Erythroblast (primary cell): ENCODE measurements around the gene TAB3.

Source experiments
- DNase-seq, 2 experiments: peaks; one replicate each; lab custom pipeline; 2025; lab: John Stamatoyannopoulos, UW
- GATA1 ChIP-seq: IDR thresholded peaks from 2 replicates; pipeline ENCODE4 v1.6.1; 2011; ENCODE audit warnings: low read depth, mild to moderate bottlenecking, control low read depth, low read length, moderate library complexity
- POLR2A ChIP-seq: IDR thresholded peaks from 2 replicates; pipeline ENCODE4 v1.6.1; 2011; ENCODE audit warnings: mild to moderate bottlenecking, low read length

The TAB3 gene

GRCh38 chrX:30889147-30890140 is at the start of gene TAB3:
Gene TAB3 (minus strand): TSS chrX:30889254. CDS start chrX:30859588, 29,666 bp downstream.
- peak; percentile 96 to 97 for DNase-seq
- TF ChIP-seq POLR2A = peak; percentile 66
- no peak for TF ChIP-seq GATA1

DNA sequence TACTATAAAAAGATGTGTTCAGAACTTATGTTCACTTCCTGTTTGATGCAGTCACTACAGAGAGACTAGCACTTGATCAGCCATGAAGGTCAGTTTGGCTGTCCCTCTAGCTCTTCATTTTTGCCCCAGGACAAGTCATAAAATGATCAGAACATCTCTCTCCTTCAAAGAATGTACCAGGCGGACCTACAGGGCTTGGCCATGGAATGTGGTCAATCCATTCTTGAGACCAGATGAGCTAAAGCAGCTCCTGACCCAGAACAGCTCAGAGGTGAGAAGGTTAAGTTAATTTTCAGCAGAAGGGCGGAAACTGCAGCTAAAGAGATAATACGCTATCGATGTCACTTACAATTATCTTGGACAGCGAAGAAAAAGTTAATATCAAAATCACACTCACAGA is 49.2 kb upstream of the TAB3 start:
- TF ChIP-seq POLR2A = no peak
- no peak for TF ChIP-seq GATA1
- no peak for DNase-seq

DNA sequence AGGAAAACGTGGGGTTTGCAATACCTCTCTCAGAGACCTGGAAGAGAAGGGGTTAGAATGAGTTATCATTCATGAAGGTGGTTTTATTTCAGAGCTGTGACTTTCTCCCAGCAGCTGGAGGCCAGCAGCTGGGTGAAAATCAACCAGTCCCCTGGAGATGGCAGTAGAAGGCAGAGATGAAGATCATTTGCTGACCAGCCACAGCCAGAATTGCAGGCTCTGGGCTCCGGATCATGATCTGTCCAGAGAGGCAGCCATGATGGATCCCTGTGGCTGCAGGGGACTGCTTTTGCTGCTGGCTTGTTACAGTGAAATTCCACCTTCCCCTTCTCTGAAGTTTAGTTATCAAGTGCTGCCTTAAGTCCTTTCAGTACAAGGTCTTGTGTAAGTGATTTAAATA is 46.9 kb upstream of the TAB3 start:
- DNase-seq = peak; percentile 5 to 20
- TF ChIP-seq POLR2A = no peak
- no peak for TF ChIP-seq GATA1

- no peak for DNase-seq
- no peak for TF ChIP-seq POLR2A
- TF ChIP-seq GATA1 = no peak
Measured at GRCh38 chrX:30931920-30932319, 42.9 kb upstream of the TAB3 start.

DNA sequence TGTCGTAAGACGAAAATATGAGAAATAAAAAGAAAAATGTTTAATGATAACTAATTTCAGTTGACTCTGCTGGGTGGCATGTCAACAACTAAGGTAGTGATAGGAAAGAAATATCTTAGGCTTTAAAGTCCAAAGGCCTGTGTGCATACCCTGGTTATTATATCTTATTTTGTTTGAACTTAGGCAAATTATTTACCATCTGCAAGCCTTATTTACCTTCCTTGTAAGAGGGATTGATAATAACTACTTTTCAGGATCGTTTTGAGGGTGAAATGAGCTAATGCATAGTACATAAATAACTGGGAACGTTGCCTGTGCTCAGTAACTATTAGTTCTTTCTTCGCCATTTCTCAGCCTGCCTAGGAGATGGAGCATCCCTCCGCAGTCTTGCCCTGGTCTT is 41.6 kb upstream of the TAB3 start:
- no peak for TF ChIP-seq GATA1
- no peak for TF ChIP-seq POLR2A
- no peak for DNase-seq

GRCh38 chrX:30930143-30930542 is 41.1 kb upstream of the TAB3 start:
- DNase-seq = no peak
- no peak for TF ChIP-seq POLR2A

DNA sequence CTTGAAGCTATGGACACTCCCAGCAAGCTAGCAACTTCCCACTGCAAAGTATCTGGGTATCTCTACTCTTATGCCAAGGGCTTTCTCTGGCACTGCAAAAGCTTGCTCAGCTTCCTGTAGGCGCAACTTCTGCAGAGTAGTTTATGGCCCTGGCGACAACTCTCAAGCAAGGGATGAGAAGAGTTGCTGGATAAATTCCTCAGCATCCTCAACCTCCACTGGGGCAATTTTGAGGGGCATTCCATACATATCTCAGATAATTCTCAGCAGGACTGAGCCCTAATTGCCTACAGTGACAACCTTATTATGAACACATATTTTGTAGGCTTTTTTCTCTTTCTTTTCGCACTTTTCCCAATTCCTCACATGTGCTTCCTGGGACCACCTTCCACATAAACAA is 31.2 kb upstream of the TAB3 start:
- TF ChIP-seq GATA1 = no peak
- no peak for TF ChIP-seq POLR2A
- no peak for DNase-seq

- TF ChIP-seq GATA1 = no peak
- TF ChIP-seq POLR2A = no peak
- DNase-seq = no peak
Measured at GRCh38 chrX:30918480-30918879, 29.4 kb upstream of the TAB3 start.

GRCh38 chrX:30913492-30913891 is 24.4 kb upstream of the TAB3 start:
- TF ChIP-seq POLR2A = no peak
- no peak for TF ChIP-seq GATA1
- peak in 1 of 2 experiments; percentile 28 for DNase-seq

DNA sequence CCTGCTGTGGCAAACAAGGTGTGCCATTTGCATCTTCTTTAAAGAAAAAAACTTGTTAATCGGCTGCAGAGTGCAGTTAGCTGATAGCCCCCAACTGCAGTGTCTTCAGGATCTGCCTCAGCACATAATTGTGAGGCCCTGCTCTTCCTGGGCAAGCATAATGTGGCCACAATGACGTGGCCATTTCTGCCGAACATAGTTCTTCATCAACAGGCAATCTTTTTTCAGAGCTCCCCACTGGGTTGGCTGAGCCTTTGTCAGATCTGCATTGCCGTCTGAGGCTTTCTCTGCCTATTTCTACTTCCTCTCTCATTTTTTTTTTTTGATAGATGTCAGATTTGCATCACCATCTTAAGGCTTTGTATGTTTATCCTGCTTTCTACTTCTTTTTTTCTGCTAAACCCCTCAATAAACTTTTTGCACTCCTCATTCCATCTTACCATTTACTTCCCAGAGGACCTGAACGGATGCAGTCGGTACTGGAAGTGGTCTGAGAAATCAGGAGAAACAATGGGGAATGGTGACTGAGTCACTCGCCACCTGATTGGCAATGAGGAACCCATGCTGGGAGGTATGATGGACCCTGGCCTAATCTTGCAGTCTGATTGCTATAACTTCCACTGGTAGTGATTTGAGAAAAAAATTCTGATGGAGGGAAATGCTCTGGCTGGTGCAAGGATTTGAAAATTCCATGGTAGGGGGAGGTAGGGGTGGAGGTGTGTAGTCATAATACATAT is 21.2 kb upstream of the TAB3 start:
- no peak for TF ChIP-seq POLR2A
- TF ChIP-seq GATA1 = no peak
- peak; percentile 42 to 65 for DNase-seq

- no peak for DNase-seq
- TF ChIP-seq GATA1 (no peak), POLR2A (no peak)
Measured at GRCh38 chrX:30906726-30907125, 17.7 kb upstream of the TAB3 start.

DNA sequence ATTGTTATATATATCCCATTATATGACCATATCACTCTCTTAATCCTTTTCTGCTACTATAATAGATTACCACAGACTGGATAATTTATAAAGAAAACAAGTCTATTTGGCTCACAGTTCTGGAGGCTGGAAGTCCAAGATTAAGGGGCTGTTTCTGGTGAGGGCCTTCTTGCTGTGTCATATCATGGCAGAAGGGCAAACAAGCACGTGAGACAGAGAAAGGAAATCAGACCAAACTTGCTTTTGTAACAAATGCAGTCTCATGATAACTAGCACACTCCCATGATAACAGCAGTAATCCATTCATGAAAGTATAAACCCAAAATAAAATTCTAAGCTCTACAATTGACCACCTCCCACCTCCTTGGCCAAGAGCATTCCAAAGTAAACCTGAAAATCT is 16.3 kb upstream of the TAB3 start:
- TF ChIP-seq POLR2A = no peak
- TF ChIP-seq GATA1 = no peak
- peak in 1 of 2 experiments; percentile 37 for DNase-seq

DNA sequence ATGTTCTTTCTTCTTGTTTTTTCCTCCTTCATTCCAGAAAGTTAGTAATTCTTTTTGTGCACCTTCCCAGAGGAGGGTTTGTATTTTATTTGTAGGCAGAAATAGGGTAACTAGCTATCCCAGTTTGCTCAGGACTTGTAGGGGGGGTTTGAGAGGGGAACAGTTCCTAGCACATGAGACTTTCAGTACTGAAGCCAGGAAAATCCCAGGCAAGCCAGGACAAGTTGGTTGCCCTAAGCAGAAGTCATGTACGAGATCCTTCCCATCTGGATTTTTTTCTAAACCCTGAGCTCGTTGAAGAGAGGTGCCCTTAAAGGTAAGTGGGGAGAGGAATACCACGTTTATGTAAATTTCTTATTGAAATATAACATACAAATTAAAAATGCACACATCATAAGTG is 15.6 kb upstream of the TAB3 start:
- no peak for TF ChIP-seq GATA1
- DNase-seq = no peak

GRCh38 chrX:30904186-30904585 is 15.1 kb upstream of the TAB3 start:
- no peak for DNase-seq
- TF ChIP-seq GATA1 = no peak
- no peak for TF ChIP-seq POLR2A

- no peak for DNase-seq
- TF ChIP-seq GATA1 (no peak), POLR2A (no peak)
Measured at GRCh38 chrX:30900227-30900626, 11.2 kb upstream of the TAB3 start.

GRCh38 chrX:30898886-30899285 is 9.8 kb upstream of the TAB3 start:
- no peak for TF ChIP-seq POLR2A
- no peak for TF ChIP-seq GATA1
- no peak for DNase-seq
